GM18909 (cell line): ENCODE data around the gene MRC2.

Experiments
- ATAC-seq: cut with Tn5 transposase; IDR thresholded peaks from one replicate; pipeline ENCODE4 v1.9.1; 2021; ENCODE audit warnings: mild to moderate bottlenecking; ENCODE audit not compliant: unreplicated experiment, poor library complexity

MRC2 gene

DNA sequence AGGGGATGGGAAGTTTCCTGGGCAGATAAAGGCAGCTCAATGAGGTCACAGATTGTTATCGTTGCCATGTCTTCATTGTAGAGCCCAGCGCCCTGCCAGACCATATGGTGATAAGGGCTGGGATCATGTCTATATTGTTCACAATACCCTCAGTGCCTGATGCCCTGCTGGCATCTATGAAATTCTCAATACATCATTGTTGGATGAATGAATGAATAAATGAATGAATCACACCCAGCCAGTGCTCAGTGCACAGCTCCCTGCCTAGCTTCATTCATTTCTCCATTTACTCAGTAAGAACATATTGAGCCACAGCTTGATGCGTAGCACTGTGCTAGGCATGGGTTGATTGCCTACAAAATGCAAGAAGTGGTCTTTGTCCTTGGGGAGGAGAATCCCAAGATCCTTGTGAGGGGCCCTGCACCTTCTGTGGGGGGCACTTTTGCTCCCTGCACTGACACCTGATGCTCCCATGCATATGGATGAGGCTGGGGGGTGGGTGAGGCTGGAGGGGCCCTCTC, 29.7 kb downstream of the MRC2 start:
- ATAC-seq, result no peak

DNA sequence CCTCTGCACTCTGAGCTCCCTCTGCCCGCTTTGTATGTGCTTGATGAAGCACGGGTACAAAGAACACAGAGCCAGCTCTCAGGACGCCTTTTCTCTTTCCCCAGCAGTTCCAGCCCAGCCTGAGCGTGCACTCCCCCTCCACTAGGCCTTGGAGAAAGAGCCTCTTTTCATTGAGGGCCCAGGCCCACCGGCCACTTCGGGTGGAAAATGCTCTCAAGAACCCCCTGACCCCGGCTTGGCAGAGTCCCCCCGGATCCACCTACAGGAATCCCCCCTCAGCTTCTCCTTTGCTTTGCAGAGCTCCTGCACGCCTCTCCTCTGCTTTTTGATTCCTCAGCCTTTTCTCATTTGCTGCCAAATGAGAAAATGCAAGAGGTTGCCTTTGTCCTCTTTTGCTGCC, 30.2 kb downstream of the MRC2 start:
- ATAC-seq, result no peak

DNA sequence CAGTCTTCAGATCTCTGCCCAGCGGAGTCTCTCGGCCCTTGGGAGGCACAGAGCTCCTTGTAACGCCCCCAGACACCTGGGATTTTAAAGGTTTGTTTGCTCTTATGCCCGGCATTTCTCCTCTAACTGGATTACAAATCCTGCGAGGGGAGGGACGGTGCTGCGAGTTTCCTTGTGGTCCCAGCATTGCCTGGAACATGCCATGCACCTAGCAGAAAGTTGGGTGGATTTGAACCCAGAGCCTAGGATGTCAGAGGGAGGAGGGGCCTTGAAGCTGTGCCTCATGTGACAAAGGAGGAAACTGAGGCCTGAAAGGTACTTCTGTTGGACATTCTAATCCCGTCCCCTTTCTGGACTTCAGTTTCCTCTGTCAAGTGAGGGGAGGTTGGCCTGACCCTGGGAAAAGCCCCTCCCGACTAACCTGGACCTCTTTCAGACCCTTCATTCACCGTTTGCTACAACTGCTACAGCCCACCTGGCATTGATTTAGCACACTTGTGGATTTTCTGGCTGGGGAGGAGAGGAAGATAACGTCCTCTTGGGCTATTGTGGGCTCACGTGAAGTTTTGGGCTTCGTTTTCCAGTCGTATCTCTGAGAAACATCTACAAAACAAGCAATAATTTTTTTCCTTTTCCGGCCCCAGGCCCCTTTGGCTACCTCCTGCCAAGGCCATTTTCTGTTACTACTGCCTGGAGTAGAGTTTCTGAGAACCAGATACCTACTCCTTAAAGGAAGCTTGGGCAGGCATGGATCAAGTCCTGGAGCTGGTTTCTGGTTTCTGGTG, 30.9 kb downstream of the MRC2 start:
- ATAC-seq, result no peak

DNA sequence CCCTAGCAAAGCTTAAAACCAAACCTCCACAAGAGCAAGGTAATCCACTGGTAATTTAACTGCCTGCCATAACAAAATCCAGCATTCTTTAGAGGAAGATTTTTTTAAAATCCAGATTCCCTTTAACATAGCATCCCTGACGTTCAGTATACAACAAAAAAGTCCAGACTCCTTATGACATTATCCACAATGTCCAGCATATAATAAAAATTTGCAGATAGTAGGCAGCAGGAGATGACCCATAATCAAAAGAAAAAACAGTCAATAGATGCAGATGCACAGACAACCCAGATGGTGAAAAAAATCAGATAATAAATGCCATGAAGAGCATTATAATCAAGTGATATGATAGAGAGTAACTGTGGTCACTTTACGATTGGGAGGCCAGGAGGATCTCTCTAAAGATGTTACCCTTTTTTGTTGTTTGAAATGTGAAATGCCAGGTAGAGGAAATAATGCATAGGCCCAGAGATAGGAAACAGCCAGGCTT, 33.2 kb downstream of the MRC2 start:
- ATAC-seq, result no peak

DNA sequence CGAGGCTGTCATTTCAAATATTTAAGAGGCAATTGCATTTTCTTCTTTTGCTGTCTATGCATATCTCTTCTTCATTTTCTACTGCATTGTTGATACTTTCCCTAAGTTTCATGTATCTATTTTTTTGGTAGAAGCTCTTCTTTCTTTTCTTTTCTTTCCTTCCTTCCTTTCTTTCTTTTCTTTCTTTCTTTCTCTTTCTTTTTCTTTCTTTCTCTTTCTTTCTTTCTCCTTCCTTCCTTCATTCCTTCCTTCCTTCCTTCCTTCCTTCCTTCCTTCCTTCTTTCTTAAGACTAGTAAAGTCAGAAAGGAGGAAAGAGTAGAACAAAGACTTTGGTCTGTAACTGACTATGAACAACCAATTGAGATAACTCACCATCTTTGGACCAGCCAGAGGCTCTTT, 33.9 kb downstream of the MRC2 start:
- ATAC-seq, result no peak

DNA sequence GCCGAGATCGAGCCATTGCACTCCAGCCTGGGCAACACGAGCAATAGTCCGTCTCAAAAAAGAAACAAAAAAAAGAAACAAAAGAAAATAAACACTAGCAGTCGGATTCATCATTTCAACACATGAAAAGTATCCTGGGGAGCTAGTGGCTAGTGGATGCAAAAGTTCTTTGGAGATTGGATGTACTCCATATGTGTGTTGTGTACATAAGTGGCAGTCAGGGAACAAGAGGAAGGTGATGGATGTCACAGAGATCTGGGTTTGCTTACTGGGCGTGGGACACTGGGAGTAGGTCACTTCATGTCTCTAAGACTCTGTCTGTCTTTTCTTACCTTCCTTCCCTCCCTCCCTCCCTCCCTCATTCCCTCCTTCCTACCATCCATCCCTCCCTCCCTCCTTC, 35.4 kb downstream of the MRC2 start:
- no peak for ATAC-seq

DNA sequence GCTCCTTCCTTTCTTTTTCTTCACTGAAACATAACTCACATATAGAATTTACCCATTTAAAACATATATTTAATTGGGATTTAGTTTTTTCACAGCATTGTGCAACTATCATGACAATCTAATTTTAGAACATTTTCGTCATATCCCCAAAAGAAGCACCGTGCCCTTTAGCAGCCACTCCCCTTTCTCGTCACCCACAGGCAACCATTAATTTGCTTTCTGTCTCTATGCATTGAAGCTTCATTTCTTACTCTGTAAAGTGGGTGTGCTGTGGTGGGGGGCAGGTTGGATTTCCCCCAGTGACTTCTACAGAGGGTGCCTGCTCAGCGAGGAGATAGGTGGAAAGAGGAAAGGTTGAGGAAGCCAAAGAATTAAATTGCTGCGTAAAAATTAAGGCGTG, 35.8 kb downstream of the MRC2 start:
- ATAC-seq, result no peak

DNA sequence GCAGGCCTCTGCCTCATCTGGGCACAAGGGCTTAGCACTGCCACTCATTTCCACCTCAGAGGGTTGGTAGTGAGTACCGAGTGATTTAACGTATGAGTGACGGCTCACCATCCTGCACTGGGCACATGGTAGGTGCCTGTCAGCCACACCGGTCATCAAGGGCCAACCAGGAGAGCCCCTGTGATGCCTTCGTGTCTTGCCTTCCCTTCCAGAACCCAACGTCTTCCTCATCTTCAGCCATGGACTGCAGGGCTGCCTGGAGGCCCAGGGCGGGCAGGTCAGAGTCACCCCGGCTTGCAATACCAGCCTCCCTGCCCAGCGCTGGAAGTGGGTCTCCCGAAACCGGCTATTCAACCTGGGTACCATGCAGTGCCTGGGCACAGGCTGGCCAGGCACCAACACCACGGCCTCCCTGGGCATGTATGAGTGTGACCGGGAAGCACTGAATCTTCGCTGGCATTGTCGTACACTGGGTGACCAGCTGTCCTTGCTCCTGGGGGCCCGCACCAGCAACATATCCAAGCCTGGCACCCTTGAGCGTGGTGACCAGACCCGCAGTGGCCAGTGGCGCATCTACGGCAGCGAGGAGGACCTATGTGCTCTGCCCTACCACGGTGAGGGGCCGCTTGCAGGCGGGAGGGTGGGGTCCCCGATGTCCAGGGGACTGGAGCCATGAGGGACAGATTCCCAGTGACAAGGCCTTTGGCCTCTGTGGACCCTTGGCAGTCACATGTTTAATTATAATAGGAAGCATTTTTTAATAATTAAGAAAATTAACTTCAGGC, 37.1 kb downstream of the MRC2 start:
- ATAC-seq, result no peak

DNA sequence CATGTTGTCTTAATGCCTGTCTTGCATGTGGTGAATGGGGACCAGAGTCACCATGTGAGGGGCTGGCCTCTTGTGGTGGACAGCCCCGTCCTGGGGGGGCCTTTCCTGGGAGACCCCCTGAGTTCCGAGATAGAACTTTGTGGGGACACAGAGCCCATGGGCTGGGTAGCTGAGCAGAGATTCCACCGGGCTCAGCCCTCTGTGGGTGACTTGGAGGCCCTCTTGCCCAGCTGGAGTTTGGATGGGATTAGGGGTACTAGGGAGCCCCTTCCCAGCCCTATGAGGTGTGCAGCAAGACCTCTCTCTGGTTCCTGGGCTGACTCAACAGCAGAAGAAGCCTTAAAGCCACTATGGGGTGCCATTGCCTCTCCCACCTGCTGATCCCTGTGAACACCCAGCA, 38.1 kb downstream of the MRC2 start:
- ATAC-seq, result no peak

DNA sequence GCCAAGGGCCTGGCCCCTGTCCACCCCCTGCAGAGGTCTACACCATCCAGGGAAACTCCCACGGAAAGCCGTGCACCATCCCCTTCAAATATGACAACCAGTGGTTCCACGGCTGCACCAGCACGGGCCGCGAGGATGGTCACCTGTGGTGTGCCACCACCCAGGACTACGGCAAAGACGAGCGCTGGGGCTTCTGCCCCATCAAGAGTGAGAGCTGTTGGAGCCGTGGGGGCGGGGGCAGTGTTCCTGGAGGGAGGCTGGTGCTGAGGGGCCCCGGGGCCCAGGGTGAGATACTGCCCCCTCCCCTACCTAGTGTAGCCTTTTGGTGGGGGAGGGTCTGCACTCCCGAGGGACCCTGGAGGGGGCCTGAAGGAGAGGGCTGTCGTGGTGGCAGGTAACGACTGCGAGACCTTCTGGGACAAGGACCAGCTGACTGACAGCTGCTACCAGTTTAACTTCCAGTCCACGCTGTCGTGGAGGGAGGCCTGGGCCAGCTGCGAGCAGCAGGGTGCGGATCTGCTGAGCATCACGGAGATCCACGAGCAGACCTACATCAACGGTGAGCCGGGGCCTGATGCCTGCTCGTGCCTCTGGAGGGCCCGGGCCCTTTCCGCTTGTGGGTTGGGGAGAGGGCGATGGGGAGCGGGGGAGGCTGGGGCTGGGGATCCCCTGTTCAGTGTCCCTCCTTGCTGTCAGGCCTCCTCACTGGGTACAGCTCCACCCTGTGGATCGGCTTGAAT, 38.8 kb downstream of the MRC2 start:
- ATAC-seq, result no peak

DNA sequence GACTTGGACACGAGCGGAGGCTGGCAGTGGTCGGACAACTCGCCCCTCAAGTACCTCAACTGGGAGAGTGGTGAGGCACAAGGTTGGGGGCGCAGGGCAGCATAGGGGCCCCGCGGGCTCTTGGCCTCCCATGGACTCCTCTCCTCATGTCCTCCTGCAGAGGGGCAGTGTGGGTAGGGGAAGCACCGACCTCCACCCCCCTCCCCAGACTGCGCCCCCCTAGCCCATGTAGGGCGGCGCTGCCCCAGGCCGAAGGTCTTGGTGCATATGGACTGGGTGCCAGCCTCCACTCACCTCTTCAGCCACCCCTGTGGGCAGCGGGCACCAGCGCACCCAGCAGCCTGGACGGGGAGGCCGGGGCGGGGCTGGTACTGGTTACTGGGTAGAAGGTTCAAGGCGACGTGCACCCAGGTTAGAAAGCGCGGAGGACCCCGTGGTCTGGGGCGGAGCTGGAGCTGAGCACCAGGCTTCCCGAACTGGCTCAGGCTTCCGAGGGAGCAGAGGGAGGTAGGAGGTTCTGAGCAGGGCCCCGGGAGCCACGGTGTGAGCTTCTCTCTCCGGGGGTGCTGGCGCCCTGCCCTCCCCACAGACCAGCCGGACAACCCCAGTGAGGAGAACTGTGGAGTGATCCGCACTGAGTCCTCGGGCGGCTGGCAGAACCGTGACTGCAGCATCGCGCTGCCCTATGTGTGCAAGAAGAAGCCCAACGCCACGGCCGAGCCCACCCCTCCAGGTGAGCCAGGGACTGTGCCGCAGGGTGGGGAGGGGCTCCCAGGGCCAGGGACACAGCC, 39.5 kb downstream of the MRC2 start:
- ATAC-seq, result no peak

DNA sequence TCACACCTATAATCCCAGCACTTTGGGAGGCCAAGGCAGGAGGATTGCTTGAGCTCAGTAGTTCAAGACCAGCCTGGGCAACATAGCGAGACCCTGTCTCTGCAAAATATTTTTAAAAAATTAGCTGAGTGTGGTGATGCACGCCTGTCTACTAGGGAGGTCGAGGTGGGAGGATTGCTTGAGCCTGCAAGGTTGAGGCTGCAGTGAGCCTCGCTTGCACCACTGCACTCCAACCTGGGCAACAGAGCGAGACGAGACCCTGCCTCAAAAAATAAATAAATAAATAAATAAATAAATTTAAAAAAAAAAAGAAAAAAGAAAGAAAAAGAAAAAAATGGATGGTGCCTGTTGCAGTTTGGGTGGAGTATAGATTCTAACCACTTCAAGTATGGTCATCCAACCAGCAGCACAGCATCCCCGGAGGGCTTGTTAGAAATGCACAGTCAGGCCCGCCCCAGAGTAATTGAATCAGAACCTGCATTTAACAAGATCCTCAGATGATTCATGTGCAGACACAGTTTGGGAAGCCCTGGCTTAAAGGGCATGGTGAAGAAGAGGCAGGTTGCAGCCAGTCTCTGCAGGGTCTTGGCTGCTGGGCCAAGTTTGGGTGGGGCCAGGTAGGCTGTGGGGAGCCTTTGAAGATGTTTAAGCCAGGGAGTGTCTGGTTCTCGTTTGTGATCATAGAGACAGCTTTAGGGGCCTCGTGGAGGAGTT, 40.8 kb downstream of the MRC2 start:
- no peak for ATAC-seq

DNA sequence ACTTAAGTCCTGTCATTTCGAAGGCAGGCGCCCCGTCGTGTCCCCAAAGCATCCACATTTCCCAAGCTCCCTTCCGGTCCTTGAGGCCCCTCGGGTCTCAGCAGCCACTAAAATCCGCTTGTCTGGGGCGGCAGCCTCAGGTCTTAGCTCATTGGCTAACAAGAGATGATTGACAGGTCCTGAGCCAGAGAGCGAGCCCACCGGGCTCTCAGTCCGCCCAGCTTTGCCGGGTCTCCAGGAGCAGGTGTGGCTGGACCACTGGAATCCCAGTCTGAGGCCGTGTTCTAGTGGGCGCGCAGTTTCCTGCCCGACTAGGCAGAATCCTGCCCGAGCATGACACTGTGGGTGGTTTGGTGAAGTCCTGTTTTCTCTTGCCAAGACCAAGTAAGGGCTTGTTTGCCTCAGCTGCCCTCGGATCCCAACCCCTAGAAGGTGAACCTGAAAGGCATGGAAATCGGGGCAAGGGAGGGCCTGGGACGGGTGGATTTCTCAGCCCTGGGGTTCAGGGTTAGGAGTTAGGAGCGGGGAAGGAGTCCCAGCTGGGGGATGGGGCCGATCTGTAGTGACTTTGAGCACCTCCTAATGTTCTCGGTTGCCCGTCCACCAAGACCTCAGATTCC, 42.8 kb downstream of the MRC2 start:
- no peak for ATAC-seq

DNA sequence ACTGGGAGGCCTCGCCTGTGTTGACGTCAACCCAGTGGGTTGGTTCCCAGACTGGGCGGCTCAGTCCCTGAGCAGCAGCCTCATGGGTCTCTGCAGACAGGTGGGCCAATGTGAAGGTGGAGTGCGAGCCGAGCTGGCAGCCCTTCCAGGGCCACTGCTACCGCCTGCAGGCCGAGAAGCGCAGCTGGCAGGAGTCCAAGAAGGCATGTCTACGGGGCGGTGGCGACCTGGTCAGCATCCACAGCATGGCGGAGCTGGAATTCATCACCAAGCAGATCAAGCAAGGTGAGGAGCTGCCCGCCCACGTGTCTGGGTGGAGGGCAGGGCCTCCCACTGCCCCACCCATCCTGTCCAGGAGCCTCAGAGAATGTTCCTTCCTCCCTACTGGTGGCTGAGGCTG, 44.1 kb downstream of the MRC2 start:
- no peak for ATAC-seq

DNA sequence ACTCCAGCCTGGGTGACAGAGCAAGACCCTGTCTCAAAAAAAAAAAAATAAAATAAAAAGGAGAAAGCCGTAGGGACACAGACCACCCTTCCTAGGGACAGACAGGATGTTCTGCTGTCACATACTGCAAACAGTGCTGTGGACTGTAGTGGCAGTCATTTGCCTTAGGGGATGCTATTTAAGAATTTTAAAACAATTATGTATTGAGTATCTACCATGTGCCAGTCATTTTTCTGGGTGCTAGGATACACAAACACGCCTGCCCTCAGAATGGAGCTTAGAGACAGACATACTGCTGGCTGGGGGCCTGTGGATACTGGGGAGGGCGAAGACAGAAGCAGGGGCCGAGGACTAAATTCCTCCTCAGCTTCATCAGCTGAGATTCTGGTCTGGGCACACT, 45.5 kb downstream of the MRC2 start:
- no peak for ATAC-seq

DNA sequence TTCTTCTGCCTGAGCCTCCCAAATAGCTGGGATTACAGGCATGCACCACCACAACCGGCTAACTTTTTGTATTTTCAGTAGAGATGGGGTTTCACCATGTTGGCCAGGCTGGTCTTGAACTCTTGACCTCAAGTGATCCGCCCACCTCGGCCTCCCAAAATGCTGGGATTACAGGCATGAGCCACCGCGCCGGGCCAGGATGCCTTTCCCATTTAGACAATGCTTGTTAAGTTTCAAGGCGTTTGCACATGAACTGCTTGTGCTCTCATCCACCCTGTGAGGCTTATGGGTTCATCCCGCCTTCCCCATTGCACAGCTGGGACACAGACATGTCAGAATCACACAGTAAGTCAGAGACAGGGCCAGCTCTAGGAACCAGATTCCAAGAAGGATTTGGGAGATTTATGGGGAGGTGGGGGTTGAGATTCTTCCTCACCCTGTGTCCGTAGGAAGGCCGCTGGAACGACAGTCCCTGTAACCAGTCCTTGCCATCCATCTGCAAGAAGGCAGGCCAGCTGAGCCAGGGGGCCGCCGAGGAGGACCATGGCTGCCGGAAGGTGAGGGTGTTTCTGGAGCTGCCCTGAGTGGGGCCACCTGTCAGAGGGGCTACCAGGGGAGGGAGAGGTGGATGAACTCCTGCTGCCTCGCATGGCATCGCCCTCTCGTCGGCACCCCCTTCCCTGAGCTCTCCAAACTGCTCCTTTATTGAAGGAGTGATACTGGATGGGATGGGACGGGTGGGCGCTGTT, 46.3 kb downstream of the MRC2 start:
- no peak for ATAC-seq

DNA sequence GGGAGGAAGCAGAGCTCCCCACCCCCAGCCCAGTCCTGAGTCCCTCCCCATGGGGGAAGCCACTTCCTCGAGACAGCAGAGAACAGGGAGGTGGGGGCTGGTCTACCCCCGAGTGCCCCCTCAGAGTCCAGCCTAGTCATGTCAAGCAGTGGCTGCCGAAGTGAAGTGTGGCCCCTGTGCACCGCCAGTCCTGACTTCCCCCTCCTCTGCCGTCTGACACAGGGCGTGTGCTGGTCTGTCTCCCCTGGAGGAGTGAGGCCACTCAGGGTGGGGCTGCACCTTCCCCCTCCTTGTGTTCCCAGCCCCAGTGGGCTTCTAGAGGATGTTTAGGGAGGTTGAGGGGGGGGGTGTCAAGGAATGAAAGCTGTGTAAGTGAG, 46.9 kb downstream of the MRC2 start:
- no peak for ATAC-seq

DNA sequence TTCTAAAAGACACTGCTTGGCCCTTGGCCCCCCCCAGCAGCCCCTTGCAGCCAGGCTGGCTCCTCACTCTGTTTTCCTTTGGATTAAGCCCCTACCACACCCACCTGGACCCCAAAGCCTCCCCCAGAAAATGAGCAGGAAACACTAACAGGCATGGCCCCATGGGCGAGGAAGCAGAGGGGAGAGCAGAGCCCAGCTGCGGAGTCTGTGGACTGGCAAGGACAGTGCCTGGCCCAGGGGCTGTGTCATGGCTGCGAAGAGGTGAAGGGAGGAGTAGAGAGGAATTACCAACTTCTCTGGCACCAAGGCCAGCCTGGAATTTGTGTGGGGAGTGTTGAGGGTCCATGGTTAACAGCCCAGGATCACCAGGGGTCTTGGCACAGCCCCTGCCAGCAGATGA, 47.4 kb downstream of the MRC2 start:
- ATAC-seq, result no peak
